Right ventricle myocardium superior (tissue), 1 donor: Measurements from ENCODE around the gene HDAC9. TPM values are rescaled to one million over a fixed set of nuclear protein-coding genes. Genes with fewer than 3 reads are reported as not detected.

Experiments
- ATAC-seq: fragments of 200-7000 bp; cut with Tn5 transposase; one replicate; pipeline ENCODE4 v1.9.1; 2020; ENCODE audit warnings: mild to moderate bottlenecking; ENCODE audit not compliant: poor library complexity
- DNase-seq: peaks from one replicate; pipeline ENCODE4 v3.0.0-alpha.2; 2020
- intact Hi-C: fragments of 100-400 bp; cut with DNase I; formaldehyde crosslinking; loops from one replicate; pipeline ENCODE4 v1.11.2; 2022
- total RNA-seq: library from RNA; stranded (reverse); fragmentation: NEBNext Ultra II Directional; extraction: Animal tissue kit (Norgen Biotek cat#: 25700); gene quantifications from one replicate; pipeline ENCODE4 v1.2.1, GENCODE V29; 2021
- donor health status: DM: no; HTN: yes; CAD: no; lungs with severe emphysema.

Gene HDAC9
- total RNA-seq, 1 donor from 2014 or later: 22.8 TPM

- no peak for DNase-seq
- intact Hi-C loops: no loop called here
- ATAC-seq: no peak
Measured at GRCh38 chr7:18877874-18878273, 382.3 kb downstream of the HDAC9 start.

DNA sequence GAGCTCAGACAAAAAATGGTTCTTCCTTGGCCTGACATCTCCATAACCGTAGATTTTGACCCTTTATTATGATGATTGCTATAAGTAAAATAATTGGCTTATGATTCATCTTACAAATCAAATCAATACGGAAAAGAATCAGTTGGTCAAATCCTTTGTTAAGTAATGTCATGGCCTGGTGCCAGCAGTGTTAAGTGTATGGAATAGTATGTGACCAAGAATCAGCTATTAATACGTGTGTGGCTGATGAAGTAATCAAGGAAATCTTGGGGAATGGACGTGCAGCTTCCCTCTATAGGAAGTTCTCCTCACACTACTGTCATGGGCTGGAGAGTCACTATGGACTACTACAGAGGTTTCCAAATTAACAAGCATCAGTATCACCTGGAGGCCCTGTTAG is 391.3 kb downstream of the HDAC9 start:
- DNase-seq (no peak), ATAC-seq (no peak)
- intact Hi-C loops: no loop called here

- ATAC-seq: no peak
- intact Hi-C loops: no loop called here
- DNase-seq: no peak
Measured at GRCh38 chr7:18889436-18889835, 393.9 kb downstream of the HDAC9 start.

DNA sequence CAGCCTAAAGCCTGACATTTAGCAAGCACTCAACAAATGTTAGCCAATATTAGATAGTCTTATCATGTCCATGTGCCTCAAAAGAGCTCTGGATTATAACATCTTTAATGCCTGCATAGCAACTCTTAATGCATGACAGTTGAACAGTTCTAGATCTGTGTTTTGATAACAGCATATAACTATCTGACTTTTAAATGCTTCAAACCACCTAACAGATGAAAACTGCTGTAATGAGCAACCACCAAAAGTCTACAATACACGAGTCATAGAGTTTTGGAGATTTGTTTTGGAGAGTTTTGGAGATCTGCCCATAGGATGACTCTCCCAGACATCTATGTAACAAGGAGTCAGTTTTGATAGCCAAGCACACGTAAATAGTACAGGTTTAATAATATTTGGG is 394.6 kb downstream of the HDAC9 start:
- DNase-seq (no peak), ATAC-seq (no peak)
- intact Hi-C loops: no loop called here

DNA sequence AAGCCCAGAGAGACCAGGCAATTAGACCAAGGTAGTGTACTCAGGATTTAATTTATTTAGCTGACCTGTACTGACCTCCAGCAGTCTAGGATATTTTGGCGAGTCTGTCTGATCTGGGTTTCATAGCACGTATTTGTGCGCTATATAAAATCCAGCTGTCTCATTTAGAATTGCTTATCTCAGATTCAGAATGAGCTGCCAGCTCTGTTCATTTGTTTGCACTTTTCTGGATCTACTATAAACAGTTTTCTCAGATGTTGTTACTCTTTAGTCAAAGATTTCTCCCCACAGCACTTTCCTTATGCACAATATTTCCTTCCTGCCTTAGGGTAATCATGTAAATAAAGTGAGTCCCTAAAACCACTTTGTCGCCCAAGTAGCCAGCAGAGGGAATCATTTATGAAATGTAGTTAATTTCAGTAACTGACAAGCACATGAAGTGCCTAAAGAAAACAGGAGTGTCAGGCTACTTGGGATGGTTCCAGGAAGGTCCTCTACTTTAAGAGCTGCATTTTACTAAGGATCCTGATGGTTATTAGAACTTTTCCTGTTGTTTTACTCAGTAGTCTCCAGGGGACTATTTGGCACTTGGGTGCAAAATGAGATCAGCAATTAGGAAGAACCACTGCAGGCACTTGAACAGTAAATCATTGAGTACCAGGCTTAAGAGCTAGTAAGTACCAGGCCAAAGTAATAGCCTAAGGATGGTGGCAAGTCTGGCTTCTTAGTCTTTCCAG is 395.5 kb downstream of the HDAC9 start:
- ATAC-seq: peak; percentile 39
- intact Hi-C loops: no loop called here
- no peak for DNase-seq

DNA sequence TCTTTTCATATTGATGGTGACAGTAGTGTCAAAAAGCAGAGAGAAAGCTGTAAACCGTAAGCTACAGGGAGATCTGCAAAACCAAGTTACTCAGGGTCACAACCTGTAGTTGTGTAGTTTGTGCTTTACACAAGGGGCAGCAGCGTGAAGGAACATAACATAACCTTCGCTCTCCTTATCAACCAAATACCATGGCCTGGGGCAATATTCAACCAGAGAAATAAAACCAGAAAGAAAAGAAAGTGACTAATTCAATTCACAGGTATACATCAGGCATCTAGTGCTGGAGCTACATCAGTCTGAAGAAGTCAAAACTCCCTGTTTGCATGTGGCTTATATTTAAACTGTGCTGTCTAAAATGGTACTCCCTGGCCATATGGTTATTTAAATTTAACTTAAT is 397.6 kb downstream of the HDAC9 start:
- intact Hi-C loops: no loop called here
- DNase-seq: no peak
- ATAC-seq: no peak

- ATAC-seq: no peak
- no peak for DNase-seq
- intact Hi-C loops: no loop called here
Measured at GRCh38 chr7:18894155-18894554, 398.6 kb downstream of the HDAC9 start.

GRCh38 chr7:18895456-18895855 is 399.9 kb downstream of the HDAC9 start:
- ATAC-seq: no peak
- DNase-seq: no peak
- intact Hi-C loops: no loop called here

DNA sequence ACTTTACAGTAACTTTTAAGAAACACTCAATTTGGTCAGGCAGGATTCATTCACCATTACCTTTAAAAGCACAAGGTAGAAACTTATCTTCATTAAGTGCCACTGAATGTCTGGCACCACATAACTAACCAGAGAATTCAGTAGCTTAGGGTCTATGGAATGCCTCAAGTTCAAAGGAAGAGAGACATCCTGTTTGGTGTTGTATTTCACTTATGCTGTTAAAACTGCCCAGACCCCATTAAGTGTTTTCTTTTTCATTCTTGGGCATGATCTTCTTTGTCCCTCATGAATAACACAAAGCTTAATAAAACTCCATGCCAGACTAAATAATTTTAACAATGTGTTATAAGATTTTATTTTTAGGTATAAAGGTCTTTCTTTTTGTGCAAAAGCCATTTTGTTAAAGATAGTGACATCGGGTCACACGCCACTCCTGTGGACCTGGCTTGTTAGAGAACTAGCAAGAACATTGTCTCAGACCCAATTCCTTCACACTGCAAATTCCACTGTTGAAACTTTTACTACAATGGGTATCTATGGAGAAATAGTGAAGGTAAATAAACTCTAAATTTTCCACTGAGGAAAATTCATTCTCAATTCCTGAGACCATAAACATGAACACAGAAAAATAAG is 400.9 kb downstream of the HDAC9 start:
- ATAC-seq: no peak
- intact Hi-C loops: no loop called here
- no peak for DNase-seq

DNA sequence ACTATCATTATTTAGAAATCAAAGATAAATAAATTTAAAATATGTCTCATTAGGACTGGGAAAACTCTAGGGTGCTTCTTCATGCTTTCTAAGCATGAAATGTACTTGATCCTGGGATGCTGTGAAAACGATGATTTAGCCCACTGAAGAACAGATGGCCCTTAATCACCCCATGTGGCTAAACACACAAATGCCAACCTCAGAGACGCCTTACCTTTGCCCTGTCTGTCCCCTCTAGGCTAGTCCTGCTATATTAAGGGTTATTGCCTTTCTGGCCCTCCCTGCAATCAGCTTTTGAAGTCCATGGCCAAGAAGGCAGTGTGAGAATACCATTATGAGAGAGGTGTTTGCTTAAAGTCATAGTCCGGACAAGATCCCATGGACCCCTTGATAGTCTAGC is 404.7 kb downstream of the HDAC9 start:
- ATAC-seq (no peak), DNase-seq (no peak)
- intact Hi-C loops: no loop called here

DNA sequence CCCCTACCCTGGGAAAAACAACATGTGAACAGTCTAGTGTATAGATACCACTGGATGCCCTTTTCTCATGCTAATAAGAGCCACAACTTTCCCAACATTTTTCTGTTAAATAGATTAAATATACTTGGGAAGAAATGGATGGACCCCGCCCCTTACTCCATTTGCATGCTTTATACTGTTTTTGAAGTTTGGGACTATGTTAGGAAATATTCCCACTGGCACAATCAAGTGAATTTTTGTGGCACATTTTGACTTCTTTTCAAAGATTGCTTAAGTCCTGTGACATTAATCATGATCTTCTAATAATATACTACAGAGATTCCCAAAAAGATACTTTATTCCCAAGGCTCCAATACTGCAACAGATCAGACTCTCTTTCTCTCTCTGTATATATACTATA is 405.3 kb downstream of the HDAC9 start:
- intact Hi-C loops: no loop called here
- ATAC-seq: no peak
- DNase-seq: no peak

DNA sequence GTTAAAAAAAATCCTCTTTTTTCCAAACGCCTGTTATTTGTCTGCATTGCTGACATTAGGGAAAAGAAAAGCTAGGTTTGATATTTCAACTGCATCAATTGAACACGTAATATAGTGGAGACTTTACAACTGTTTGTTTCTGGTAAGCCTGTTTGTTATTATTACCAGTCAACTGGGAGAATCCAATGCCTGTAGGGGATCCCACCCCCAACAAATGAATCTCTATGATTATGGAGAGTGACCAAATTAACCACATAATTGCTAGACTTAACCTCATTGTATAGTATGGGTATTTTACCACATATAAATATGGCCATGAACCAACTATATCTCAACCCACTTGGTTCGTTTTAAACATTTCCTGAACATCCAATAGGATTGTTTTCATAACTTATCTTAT is 405.8 kb downstream of the HDAC9 start:
- intact Hi-C loops: no loop called here
- ATAC-seq: no peak
- DNase-seq: no peak

GRCh38 chr7:18901982-18902421 is 406.5 kb downstream of the HDAC9 start:
- no peak for ATAC-seq
- intact Hi-C loops: no loop called here
- DNase-seq: no peak

DNA sequence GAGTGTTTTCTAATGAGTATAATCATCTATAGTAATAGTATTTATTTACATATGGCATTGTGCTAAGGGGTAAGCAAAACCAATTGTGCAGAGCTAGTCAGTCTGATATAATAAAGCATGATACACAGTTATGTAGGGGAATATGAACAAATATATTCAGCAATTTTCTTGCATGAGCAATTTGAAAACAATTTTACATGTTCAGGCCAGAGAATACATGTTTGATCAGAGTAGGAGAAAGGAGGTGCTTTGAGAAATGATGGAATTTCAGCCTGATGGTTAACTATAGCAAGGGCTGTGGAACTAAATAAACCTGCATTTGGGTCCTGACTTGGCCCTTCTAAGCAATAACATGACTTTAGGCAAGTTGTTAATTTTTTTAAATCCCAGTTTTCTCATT is 407.3 kb downstream of the HDAC9 start:
- intact Hi-C loops: no loop called here
- DNase-seq (no peak), ATAC-seq (no peak)

DNA sequence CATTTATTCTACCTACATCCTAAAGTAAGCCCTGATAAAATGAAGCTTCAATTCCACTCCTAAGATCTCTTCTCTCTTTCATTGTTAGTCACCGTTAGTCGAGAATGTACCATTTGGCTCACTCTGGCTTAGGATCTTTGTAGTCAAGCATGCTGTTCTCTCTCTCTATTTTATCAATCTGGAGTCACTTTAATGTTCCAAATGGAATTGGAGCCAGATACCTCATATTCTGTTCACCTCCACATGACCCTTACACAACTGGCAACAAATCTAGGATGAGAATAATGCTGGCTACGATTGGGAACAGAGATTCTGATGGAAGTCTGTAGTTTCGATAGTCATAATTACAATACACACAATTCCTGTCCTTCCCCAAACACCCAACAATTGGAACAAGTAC is 408.1 kb downstream of the HDAC9 start:
- ATAC-seq: no peak
- intact Hi-C loops: no loop called here
- no peak for DNase-seq

GRCh38 chr7:18905316-18905943 is 409.9 kb downstream of the HDAC9 start:
- ATAC-seq (no peak), DNase-seq (no peak)
- intact Hi-C loops: no loop called here

DNA sequence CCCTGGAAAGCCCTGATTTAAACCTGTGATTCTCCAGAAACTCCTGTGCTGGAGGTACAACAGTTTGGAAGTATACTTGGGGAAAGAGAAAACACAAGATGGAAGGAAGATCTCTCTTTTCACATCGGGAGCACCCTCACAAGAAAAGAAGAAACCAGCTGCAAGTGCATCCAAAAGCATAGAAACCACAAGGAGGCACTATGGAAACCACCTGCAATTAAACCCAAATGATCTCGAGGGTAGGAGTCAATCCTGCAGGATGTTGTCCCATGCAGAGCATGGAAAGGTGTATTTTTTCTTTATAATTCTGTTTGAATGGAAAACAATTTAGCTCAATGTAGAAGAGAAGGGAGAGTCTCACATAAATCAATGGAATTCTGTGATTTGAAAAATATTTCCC is 411.4 kb downstream of the HDAC9 start:
- intact Hi-C loops: no loop called here
- ATAC-seq (no peak), DNase-seq (no peak)

DNA sequence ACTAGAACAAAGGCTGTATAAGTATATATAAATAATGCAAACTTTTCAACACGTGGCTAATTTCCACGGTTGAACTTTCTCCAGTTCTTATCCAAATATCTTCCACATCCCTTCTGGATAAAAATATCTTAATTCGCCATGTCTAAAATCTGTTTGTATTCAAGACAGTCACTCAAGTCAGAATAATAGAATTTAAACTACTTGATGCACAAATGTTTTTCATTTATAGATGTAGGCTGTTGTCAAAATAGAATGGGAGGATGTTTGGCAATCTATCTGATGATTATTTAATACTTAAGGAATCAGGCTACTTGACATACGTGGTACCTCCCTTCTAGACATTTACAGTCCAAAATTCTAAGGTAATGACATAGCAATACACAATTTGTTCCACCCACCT is 417.6 kb downstream of the HDAC9 start:
- intact Hi-C loops: no loop called here
- DNase-seq: no peak
- no peak for ATAC-seq

- intact Hi-C loops: no loop called here
- no peak for ATAC-seq
Measured at GRCh38 chr7:18916826-18917225, 421.3 kb downstream of the HDAC9 start.

GRCh38 chr7:18927134-18927533 is 431.6 kb downstream of the HDAC9 start:
- intact Hi-C loops: no loop called here
- ATAC-seq: no peak

More at GRCh38 chr7:18916826-18917225, 421.3 kb downstream of the HDAC9 start:
- DNase-seq: no peak

More at GRCh38 chr7:18927134-18927533, 431.6 kb downstream of the HDAC9 start:
- no peak for DNase-seq
